Endodermal cell (in vitro differentiated cells): ENCODE measurements around the gene PNPLA7. TPM values are rescaled to one million over a fixed set of nuclear protein-coding genes. Genes with fewer than 3 reads are reported as not detected.

Experiments used
- DNase-seq: peaks from one replicate; pipeline ENCODE4 v3.0.0-alpha.2; 2017
- H3K27ac ChIP-seq: 2 replicates; pipeline ENCODE4 v1.5.1; 2013; ENCODE audit warnings: mild to moderate bottlenecking, low read depth, low read length, moderate library complexity
- H3K27me3 ChIP-seq: 2 replicates; pipeline ENCODE4 v1.6.1; 2013; ENCODE audit warnings: mild to moderate bottlenecking, low read length, moderate library complexity; ENCODE audit not compliant: insufficient read depth, control insufficient read depth, poor library complexity, severe bottlenecking
- H3K36me3 ChIP-seq: 2 replicates; pipeline ENCODE4 v1.7.0; 2013; ENCODE audit warnings: mild to moderate bottlenecking, low read length, moderate library complexity; ENCODE audit not compliant: control insufficient read depth, insufficient read depth
- H3K4me1 ChIP-seq: one replicate; pipeline ENCODE4 v1.7.0; 2013; ENCODE audit warnings: low read length; ENCODE audit not compliant: control insufficient read depth, insufficient read depth
- H3K4me3 ChIP-seq: 2 replicates; pipeline ENCODE4 v1.5.1; 2013; ENCODE audit warnings: mild to moderate bottlenecking, low read length, moderate library complexity
- H3K9ac ChIP-seq: 2 replicates; pipeline ENCODE4 v1.6.1; 2013; ENCODE audit warnings: mild to moderate bottlenecking, low read length, moderate library complexity; ENCODE audit not compliant: poor library complexity, severe bottlenecking; ENCODE audit errors: extremely low read depth
- H3K9me3 ChIP-seq: 2 replicates; pipeline ENCODE4 v1.6.1; 2013; ENCODE audit warnings: mild to moderate bottlenecking, low read length, moderate library complexity; ENCODE audit not compliant: control insufficient read depth
- H3K27ac Mint-ChIP-seq: 2 replicates; pipeline ENCODE4 v1.8.0; 2020; ENCODE audit warnings: mixed read lengths
- H3K27me3 Mint-ChIP-seq: 2 replicates; pipeline ENCODE4 v1.8.0; 2021; ENCODE audit warnings: mild to moderate bottlenecking, mixed read lengths; ENCODE audit not compliant: insufficient read depth
- H3K36me3 Mint-ChIP-seq: 2 replicates; pipeline ENCODE4 v1.8.0; 2020; ENCODE audit warnings: low read depth, mixed read lengths
- H3K4me1 Mint-ChIP-seq: 2 replicates; pipeline ENCODE4 v1.8.0; 2020; ENCODE audit warnings: mixed read lengths
- H3K4me3 Mint-ChIP-seq: 2 replicates; pipeline ENCODE4 v1.8.0; 2020; ENCODE audit warnings: mild to moderate bottlenecking, moderate library complexity, mixed read lengths
- H3K9me3 Mint-ChIP-seq: 2 replicates; pipeline ENCODE4 v1.8.0; 2020; ENCODE audit warnings: mild to moderate bottlenecking, mixed read lengths
- WGBS, 2 experiments: methylation state at CpG; one replicate each; pipeline versions ENCODE4 v1.1.5 to v1.1.7; 2013; ENCODE audit warnings: missing lambda C conversion rate in 2 of 2, mixed read lengths in 1 of 2; ENCODE audit not compliant: insufficient coverage in 1 of 2, insufficient read length in 1 of 2; 5-methylcytosine and 5-hydroxymethylcytosine counted together
- total RNA-seq, 2 donors: library from RNA; stranded (reverse); fragmentation: NEBNext Ultra II Directional in 1 of 2; extraction: Animal tissue kit (Norgen Biotek cat#: 25700) in 1 of 2; gene quantifications; 2 replicates in 1 of 2; 3 replicates in 1 of 2; pipeline ENCODE4 v1.2.1, GENCODE V29; 2021
- TF ChIP-seq, protein P1 (sequence below): fragments of 200-600 bp; sonication (generic); conservative IDR thresholded peaks from 2 replicates; pipeline ENCODE4 v1.5.0; 2021; ENCODE audit warnings: antibody characterized with exemption, mild to moderate bottlenecking

PNPLA7 gene
- total RNA-seq, 2 donors from 2014 or later = 2.0 to 2.4 TPM

- DNase-seq = no peak
- WGBS, 2 experiments = 92 to 94% methylated on average over 20 to 40 of the region's 40 CpGs
- Histone ChIP-seq H3K4me1 (no peaks in the 10 kb centered on the region), H3K27ac (no peak overlapping the region), H3K4me3 (no peak overlapping the region), H3K9ac (no peak overlapping the region), H3K9me3 (no peaks in the 10 kb centered on the region), H3K36me3 (no peaks in the 10 kb centered on the region), H3K27me3 (peaks cover 9% of the 10 kb centered on the region)
- Mint-ChIP-seq H3K4me3 (no peak overlapping the region), H3K4me1 (peaks cover 2% of the 10 kb centered on the region), H3K27ac (no peak overlapping the region), H3K27me3 (peaks cover 14% of the 10 kb centered on the region), H3K36me3 (no peaks in the 10 kb centered on the region), H3K9me3 (no peaks in the 10 kb centered on the region)
- TF ChIP-seq, protein P1, sequence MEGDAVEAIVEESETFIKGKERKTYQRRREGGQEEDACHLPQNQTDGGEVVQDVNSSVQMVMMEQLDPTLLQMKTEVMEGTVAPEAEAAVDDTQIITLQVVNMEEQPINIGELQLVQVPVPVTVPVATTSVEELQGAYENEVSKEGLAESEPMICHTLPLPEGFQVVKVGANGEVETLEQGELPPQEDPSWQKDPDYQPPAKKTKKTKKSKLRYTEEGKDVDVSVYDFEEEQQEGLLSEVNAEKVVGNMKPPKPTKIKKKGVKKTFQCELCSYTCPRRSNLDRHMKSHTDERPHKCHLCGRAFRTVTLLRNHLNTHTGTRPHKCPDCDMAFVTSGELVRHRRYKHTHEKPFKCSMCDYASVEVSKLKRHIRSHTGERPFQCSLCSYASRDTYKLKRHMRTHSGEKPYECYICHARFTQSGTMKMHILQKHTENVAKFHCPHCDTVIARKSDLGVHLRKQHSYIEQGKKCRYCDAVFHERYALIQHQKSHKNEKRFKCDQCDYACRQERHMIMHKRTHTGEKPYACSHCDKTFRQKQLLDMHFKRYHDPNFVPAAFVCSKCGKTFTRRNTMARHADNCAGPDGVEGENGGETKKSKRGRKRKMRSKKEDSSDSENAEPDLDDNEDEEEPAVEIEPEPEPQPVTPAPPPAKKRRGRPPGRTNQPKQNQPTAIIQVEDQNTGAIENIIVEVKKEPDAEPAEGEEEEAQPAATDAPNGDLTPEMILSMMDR = no peak
Observed at GRCh38 chr9:137437691-137438590, 112.3 kb downstream of the PNPLA7 start.

DNA sequence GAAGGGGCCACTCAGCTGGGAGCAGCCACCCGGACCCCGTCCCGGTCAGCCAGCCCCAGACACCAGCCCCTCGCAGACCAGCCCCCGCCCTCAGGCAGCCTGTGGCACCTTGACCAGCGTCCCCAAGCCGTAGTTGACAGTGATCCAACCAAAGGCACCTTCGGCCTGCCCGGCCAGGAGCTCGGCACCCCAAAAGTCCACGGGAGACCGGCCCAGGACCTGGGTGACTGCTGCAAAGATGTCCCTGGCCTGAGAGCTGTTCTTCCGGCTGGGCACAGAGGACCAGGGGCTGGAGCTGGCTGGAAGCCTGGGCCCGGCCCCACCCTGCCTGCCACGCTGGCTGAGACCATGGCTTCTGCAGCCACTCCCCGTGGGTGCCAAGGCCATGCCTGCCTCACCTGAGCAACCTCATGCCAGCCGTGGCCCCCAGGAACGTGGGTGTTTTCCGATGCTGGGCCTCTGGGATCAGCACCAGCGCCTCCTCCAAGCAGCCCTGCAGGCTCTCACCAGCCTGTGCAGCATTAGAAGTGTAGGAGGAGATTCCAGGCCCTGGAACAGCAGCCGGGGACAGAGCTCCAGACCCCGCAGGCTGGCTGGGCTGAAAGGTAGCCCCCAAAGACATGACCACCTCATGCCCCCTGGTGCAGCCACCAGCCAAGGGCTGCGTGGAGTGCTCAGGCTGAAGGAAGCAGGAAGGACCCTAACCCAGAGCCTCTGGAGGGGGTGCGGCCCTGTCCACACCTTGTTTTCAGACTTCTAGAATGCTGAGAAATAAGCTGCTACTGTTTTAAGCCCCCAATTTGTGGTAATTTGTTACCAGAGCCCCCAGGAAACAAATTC lies 113.2 kb downstream of the PNPLA7 start:
- Mint-ChIP-seq H3K4me1 (peaks cover 2% of the 10 kb centered on the region), H3K36me3 (no peaks in the 10 kb centered on the region), H3K9me3 (no peaks in the 10 kb centered on the region), H3K4me3 (no peak overlapping the region), H3K27me3 (peaks cover 4% of the 10 kb centered on the region), H3K27ac (no peak overlapping the region)
- Histone ChIP-seq H3K9me3 (no peaks in the 10 kb centered on the region), H3K27ac (no peak overlapping the region), H3K9ac (no peak overlapping the region), H3K36me3 (no peaks in the 10 kb centered on the region), H3K27me3 (peaks cover 2% of the 10 kb centered on the region), H3K4me3 (no peak overlapping the region), H3K4me1 (no peaks in the 10 kb centered on the region)
- WGBS, 2 experiments = 90% methylated on average over 17 to 24 of the region's 24 CpGs
- no peak for DNase-seq
- TF ChIP-seq, protein P1 = no peak

- Histone ChIP-seq H3K9me3 (no peaks in the 10 kb centered on the region), H3K27me3 (no peaks in the 10 kb centered on the region), H3K36me3 (no peaks in the 10 kb centered on the region), H3K9ac (no peak overlapping the region), H3K4me1 (no peaks in the 10 kb centered on the region), H3K27ac (no peak overlapping the region), H3K4me3 (no peak overlapping the region)
- no peaks in the 10 kb centered on the region for H3K36me3 Mint-ChIP-seq
- H3K4me1 Mint-ChIP-seq = no peaks in the 10 kb centered on the region
- no peaks in the 10 kb centered on the region for H3K9me3 Mint-ChIP-seq
- TF ChIP-seq, protein P1 = no peak
- 92% methylated on average over 20 to 42 of the region's 42 CpGs for WGBS, 2 experiments
- DNase-seq = no peak
- no peak overlapping the region for H3K4me3 Mint-ChIP-seq
- H3K27me3 Mint-ChIP-seq = peaks cover 2% of the 10 kb centered on the region
- H3K27ac Mint-ChIP-seq = no peak overlapping the region
Observed at GRCh38 chr9:137435980-137436760, 114.0 kb downstream of the PNPLA7 start.
